GM21528 (cell line): ENCODE measurements around the gene THPO.

Source experiments
- ATAC-seq: cut with Tn5 transposase; IDR thresholded peaks from one replicate; pipeline ENCODE4 v1.9.1; 2021; ENCODE audit warnings: mild to moderate bottlenecking, moderate library complexity; ENCODE audit not compliant: unreplicated experiment, low FRiP score

Gene THPO

GRCh38 chr3:184377882-184378445 is at the start of gene THPO:
Gene THPO, minus strand, starts transcription at chr3:184378207. Its CDS starts 1,948 bp downstream, at chr3:184376259.
- no peak for ATAC-seq

GRCh38 chr3:184426691-184427141 is 48.7 kb upstream of the THPO start:
- no peak for ATAC-seq

GRCh38 chr3:184423561-184423960 is 45.6 kb upstream of the THPO start:
- no peak for ATAC-seq

GRCh38 chr3:184419171-184419570 is 41.2 kb upstream of the THPO start:
- no peak for ATAC-seq

GRCh38 chr3:184417619-184418327 is 39.8 kb upstream of the THPO start:
- no peak for ATAC-seq

DNA sequence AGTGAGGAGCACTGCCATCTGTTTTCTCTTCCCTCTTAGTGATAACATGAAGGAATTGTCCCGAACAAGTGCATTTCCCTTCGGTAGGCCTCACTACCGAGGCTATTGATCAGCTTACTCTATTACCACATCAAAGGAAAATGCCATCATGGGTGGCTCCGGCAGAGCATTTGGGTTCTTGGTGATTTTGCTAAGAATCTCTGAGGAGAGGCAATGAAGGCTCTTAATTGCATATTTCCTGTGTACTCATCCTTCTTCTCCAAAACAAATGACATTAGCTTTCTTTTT is 37.1 kb upstream of the THPO start:
- ATAC-seq = no peak

- no peak for ATAC-seq
Observed at GRCh38 chr3:184414418-184415202, 36.6 kb upstream of the THPO start.

GRCh38 chr3:184409946-184410500 is 32.0 kb upstream of the THPO start:
- no peak for ATAC-seq

- ATAC-seq = no peak
Observed at GRCh38 chr3:184409331-184409926, 31.4 kb upstream of the THPO start.

DNA sequence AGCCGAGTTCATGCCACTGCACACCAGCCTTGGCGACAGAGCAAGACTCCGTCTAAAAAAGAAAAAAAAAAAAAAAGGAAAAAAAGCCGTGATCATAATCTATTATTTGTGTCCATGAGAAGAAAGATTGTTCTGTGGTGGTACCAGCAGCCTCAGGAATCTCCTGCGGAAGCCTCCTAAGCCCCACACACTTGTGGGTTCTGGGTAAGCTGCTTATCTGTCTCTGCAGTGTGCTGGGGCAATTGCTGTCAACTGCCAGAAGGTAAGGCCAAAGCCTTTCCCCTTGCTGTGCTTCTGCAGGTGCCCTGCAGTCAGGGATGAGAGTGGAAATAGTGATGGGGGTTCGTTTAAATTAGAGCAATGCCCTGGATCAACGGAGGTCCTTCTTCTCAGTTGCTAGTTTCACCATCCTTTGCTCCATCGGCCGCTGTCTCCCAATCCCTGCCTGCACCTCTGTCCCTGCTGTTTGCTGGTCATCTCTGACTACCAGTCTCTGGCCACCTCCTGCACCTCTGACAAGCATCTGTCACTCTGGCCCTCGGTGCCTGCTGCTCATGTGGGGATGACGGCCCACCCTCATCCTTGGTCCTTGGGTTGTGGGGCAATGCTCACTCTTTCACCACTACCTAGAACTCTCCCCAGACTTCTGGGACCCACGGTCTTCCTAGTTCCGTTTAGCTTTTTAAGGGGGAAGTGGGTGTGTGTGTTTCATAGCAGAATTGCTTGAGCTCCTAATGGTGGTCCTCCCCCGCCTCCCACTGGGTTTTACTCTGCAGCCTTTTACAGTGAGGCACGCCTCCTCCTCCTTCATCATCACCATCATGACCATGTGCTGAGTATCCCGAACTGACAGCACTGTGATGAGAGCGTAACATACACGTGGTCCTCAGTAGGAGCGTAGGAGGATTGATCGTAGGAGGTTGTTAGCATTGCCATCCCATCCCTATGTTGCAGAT is 27.3 kb upstream of the THPO start:
- ATAC-seq = no peak

DNA sequence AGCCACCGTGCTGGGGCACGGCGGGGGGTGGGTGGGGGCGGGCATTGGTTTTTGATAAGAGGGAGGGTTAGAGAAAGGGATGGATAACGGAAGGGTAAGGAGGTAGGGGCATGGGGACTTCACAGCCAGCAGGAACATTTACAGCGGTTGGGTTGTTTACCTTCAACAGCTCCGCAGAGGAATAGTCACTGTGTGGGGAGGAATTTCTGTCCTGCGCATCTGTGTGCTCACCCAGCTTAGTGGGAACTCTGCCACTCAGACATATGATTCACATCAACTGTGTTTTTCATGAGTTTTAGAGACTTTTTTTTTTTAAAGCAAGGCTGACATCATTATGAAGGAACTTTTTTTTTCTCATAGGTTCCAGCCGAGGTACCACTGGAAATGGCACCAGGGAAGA is 21.4 kb upstream of the THPO start:
- ATAC-seq = no peak

GRCh38 chr3:184395320-184395660 is 17.3 kb upstream of the THPO start:
- ATAC-seq = no peak

- no peak for ATAC-seq
Observed at GRCh38 chr3:184391266-184391665, 13.3 kb upstream of the THPO start.

- ATAC-seq = no peak
Observed at GRCh38 chr3:184389935-184390528, 12.0 kb upstream of the THPO start.

- ATAC-seq = no peak
Observed at GRCh38 chr3:184389384-184389783, 11.4 kb upstream of the THPO start.

GRCh38 chr3:184388936-184389230 is 10.9 kb upstream of the THPO start:
- ATAC-seq = no peak

DNA sequence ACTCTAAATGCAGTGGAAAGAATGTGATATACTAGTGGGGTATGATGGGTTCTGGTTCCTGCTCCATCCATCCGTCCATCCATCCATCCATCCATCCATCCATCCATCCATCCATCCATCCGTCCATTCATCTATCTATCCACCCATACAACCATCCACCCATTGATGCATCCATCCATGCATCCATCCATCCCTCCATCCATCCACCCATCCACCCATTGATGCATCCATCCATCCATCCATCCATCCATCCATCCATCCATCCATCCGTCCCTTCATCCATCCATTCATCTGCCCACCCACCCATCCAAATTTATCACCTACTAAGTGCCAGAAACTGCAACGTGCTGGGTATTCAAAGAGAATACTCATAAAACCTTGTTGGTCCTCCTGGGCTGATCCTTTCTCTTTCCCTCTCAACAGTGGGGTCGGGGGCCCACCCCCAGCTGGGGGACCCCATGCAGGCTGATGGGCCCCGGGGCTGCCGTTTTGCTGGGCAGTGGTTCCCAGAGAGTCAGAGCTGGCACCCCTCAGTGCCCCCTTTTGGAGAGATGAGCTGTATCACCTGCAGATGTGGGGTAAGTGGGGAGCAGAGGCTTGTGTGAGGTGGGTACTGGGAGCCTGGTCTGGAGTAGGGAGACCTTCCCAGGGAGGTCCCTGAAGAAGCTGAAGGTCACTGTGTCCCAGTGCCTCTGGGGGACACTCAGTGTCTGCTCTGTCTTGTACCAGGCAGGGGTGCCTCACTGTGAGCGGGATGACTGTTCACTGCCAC is 10.3 kb upstream of the THPO start:
- ATAC-seq = no peak

- no peak for ATAC-seq
Observed at GRCh38 chr3:184387174-184387714, 9.2 kb upstream of the THPO start.
